Colonic mucosa (tissue), 4 donors: ENCODE results near the gene PITX3. TPM values are rescaled to one million over a fixed set of nuclear protein-coding genes. Genes with fewer than 3 reads are reported as not detected.

Source experiments
- DNase-seq: peaks from one replicate; pipeline ENCODE4 v3.0.0-alpha.2; 2020
- H3K27ac ChIP-seq: fragments of 200-600 bp; one replicate; pipeline ENCODE4 v1.8.0; 2021
- H3K27me3 ChIP-seq: fragments of 200-600 bp; one replicate; pipeline ENCODE4 v1.8.0; 2021
- H3K36me3 ChIP-seq: fragments of 200-600 bp; one replicate; pipeline ENCODE4 v1.8.0; 2021
- H3K4me1 ChIP-seq: fragments of 200-600 bp; one replicate; pipeline ENCODE4 v1.8.0; 2021; ENCODE audit warnings: mild to moderate bottlenecking
- H3K4me3 ChIP-seq: fragments of 200-600 bp; one replicate; pipeline ENCODE4 v1.8.0; 2021
- H3K9ac ChIP-seq, 2 donors: one replicate each; pipeline ENCODE4 v1.7.0; 2013; ENCODE audit warnings: control low read depth in 2 of 2, low read depth in 2 of 2, low read length in 2 of 2
- H3K9me3 ChIP-seq: fragments of 200-600 bp; one replicate; pipeline ENCODE4 v1.8.0; 2021
- intact Hi-C: fragments of 100-400 bp; cut with DNase I; formaldehyde crosslinking; loops from one replicate; pipeline ENCODE4 v1.14.1; 2022
- total RNA-seq, 2 donors: library from RNA; stranded (reverse); fragmentation: NEBNext Ultra II Directional in 1 of 2; extraction: Animal tissue kit (Norgen Biotek cat#: 25700) in 1 of 2; gene quantifications; one replicate each; pipeline ENCODE4 v1.2.1, GENCODE V29; 2021
- TF ChIP-seq, protein P1 (sequence below): fragments of 200-600 bp; IDR thresholded peaks from one replicate; pipeline ENCODE4 v1.8.0; 2022; ENCODE audit warnings: antibody characterized with exemption, mild to moderate bottlenecking
- donor health status: healthy.
- donor health status: DM: no; HTN: no; CAD: no.
- donor health status: DM: no; HTN: no; CAD: no.

Gene PITX3
- total RNA-seq, 2 donors from 2014 or later, result not detected

- Histone ChIP-seq H3K9ac (no peak overlapping the region), H3K27me3 (no peaks in the 10 kb centered on the region), H3K4me1 (no peaks in the 10 kb centered on the region), H3K4me3 (no peak overlapping the region), H3K27ac (no peak overlapping the region), H3K36me3 (peaks cover 8% of the 10 kb centered on the region), H3K9me3 (no peaks in the 10 kb centered on the region)
- intact Hi-C loops, result no loop called here
- TF ChIP-seq, protein P1, sequence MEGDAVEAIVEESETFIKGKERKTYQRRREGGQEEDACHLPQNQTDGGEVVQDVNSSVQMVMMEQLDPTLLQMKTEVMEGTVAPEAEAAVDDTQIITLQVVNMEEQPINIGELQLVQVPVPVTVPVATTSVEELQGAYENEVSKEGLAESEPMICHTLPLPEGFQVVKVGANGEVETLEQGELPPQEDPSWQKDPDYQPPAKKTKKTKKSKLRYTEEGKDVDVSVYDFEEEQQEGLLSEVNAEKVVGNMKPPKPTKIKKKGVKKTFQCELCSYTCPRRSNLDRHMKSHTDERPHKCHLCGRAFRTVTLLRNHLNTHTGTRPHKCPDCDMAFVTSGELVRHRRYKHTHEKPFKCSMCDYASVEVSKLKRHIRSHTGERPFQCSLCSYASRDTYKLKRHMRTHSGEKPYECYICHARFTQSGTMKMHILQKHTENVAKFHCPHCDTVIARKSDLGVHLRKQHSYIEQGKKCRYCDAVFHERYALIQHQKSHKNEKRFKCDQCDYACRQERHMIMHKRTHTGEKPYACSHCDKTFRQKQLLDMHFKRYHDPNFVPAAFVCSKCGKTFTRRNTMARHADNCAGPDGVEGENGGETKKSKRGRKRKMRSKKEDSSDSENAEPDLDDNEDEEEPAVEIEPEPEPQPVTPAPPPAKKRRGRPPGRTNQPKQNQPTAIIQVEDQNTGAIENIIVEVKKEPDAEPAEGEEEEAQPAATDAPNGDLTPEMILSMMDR, result no peak
- no peak for DNase-seq
Observed at GRCh38 chr10:102286216-102286615, 44.9 kb upstream of the PITX3 start.

- Histone ChIP-seq H3K36me3 (peaks cover 8% of the 10 kb centered on the region), H3K9ac (no peak overlapping the region), H3K4me3 (no peak overlapping the region), H3K9me3 (no peaks in the 10 kb centered on the region), H3K27ac (no peak overlapping the region), H3K27me3 (no peaks in the 10 kb centered on the region), H3K4me1 (no peaks in the 10 kb centered on the region)
- DNase-seq, result no peak
- TF ChIP-seq, protein P1, result no peak
- intact Hi-C loops, result no loop called here
Observed at GRCh38 chr10:102285133-102285532, 43.8 kb upstream of the PITX3 start.

GRCh38 chr10:102284531-102284930 lies 43.2 kb upstream of the PITX3 start:
- H3K4me1 ChIP-seq, result no peaks in the 10 kb centered on the region

DNA sequence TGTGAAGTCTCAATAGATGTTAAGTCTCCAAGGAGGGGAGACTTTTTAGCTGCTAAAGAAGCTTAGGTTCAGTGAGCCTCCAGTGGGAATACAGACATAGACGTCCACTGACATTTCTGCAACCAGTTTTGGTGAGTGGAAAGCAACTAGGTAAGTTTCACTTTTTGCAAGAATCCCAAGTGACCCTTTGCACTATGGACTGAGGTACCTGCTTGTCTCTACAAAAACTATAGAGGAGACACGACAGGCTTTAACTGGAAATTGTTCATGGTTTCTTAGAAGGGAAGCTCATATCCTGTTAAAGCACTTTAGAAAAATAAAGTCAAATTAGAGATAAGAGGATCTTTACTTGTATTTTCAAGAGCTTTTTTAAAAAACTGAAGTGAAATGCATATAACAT lies 42.6 kb upstream of the PITX3 start:
- Histone ChIP-seq H3K27ac (no peak overlapping the region), H3K9ac (no peak overlapping the region), H3K4me3 (no peak overlapping the region), H3K9me3 (no peaks in the 10 kb centered on the region), H3K36me3 (peaks cover 8% of the 10 kb centered on the region), H3K27me3 (no peaks in the 10 kb centered on the region), H3K4me1 (no peaks in the 10 kb centered on the region)
- no peak for DNase-seq
- intact Hi-C loops, result no loop called here
- TF ChIP-seq, protein P1, result no peak

More at GRCh38 chr10:102284531-102284930, 43.2 kb upstream of the PITX3 start:
- Histone ChIP-seq H3K4me3 (no peak overlapping the region), H3K36me3 (peaks cover 8% of the 10 kb centered on the region), H3K27me3 (no peaks in the 10 kb centered on the region), H3K9me3 (no peaks in the 10 kb centered on the region), H3K27ac (no peak overlapping the region), H3K9ac (no peak overlapping the region)
- intact Hi-C loops, result no loop called here
- TF ChIP-seq, protein P1, result no peak
- DNase-seq, result no peak

- Histone ChIP-seq H3K9ac (no peak overlapping the region), H3K27ac (no peak overlapping the region), H3K36me3 (peaks cover 8% of the 10 kb centered on the region), H3K9me3 (no peaks in the 10 kb centered on the region), H3K27me3 (no peaks in the 10 kb centered on the region), H3K4me1 (no peaks in the 10 kb centered on the region), H3K4me3 (no peak overlapping the region)
- TF ChIP-seq, protein P1, result no peak
- intact Hi-C loops, result no loop called here
- no peak for DNase-seq
Observed at GRCh38 chr10:102283488-102283887, 42.2 kb upstream of the PITX3 start.

DNA sequence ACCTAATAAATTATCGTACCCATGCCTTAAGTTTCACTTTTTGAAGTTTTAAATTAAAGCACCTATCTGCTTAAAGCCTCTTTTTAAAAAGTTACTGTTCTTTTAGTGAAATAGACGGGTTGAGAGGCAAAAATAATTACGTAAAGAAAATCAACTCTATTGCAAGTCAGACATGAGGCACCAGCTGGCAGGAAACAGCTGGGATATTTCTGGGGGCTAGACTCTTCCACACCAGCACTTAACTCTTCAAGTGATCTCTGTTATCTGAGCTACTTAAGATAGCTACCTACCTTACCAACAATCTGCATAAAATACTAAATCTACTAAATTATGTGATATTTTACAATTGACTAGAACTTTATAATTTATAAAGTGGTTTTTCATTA lies 39.8 kb upstream of the PITX3 start:
- no peak overlapping the region for H3K9ac ChIP-seq
- H3K9me3 ChIP-seq, result no peaks in the 10 kb centered on the region
- intact Hi-C loops, result no loop called here
- H3K27me3 ChIP-seq, result no peaks in the 10 kb centered on the region
- TF ChIP-seq, protein P1, result no peak
- no peak overlapping the region for H3K27ac ChIP-seq
- H3K4me1 ChIP-seq, result no peaks in the 10 kb centered on the region
- no peak overlapping the region for H3K4me3 ChIP-seq
- H3K36me3 ChIP-seq, result peaks cover 8% of the 10 kb centered on the region
- DNase-seq, result no peak
